HUES6 (cell line): ENCODE measurements around the gene TBC1D32.
"Not testable (repeated sequence)": the region's sequence is repeated elsewhere in the genome, so short reads cannot be mapped to it uniquely, and the experiment has no call there.

Source experiments
- H3K27ac ChIP-seq: 2 replicates; pipeline ENCODE4 v1.7.0; 2013; ENCODE audit warnings: low read depth, mild to moderate bottlenecking, low read length, inconsistent platforms
- H3K27me3 ChIP-seq: 2 replicates; pipeline ENCODE4 v1.6.1; 2013; ENCODE audit warnings: low read length; ENCODE audit not compliant: control insufficient read depth, insufficient read depth
- H3K36me3 ChIP-seq: 2 replicates; pipeline ENCODE4 v1.6.1; 2013; ENCODE audit warnings: low read length; ENCODE audit not compliant: control insufficient read depth, insufficient read depth
- H3K4me1 ChIP-seq: 2 replicates; pipeline ENCODE4 v1.6.1; 2013; ENCODE audit warnings: low read length; ENCODE audit not compliant: control insufficient read depth, insufficient read depth
- H3K4me3 ChIP-seq: 2 replicates; pipeline ENCODE4 v1.5.1; 2013; ENCODE audit warnings: low read depth, low read length
- H3K9ac ChIP-seq: one replicate; pipeline ENCODE4 v1.6.1; 2013; ENCODE audit warnings: mild to moderate bottlenecking, low read length
- H3K9me3 ChIP-seq: 2 replicates; pipeline ENCODE4 v1.6.1; 2013; ENCODE audit warnings: low read depth, low read length; ENCODE audit not compliant: control insufficient read depth, insufficient read depth

The TBC1D32 gene

DNA sequence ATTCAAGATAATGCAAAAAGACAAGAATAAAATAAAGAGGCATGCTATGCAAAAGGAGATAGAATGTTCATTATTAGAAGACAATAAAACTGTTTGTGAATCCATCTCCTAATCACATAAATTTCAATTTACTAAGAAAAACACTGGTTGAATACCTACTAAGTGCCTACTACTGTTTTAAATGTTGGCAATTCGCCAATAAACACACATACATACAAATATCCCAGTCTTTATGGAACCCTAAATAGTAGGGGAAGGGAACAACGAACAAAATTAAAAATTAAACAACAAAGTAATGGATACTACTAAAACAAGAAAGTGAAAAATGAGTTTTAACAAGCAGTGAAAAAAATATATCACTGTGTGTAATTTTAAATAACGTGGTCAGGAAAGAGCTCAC lies 158.5 kb downstream of the TBC1D32 start:
- Histone ChIP-seq H3K4me1 (no peaks in the 10 kb centered on the region), H3K36me3 (no peaks in the 10 kb centered on the region), H3K27ac (no peak overlapping the region), H3K4me3 (no peak overlapping the region), H3K9ac (no peak overlapping the region), H3K27me3 (no peaks in the 10 kb centered on the region), H3K9me3 (peaks cover 3% of the 10 kb centered on the region; the same call in 1 of the 2 replicates)

- H3K4me1 ChIP-seq, H3K9ac ChIP-seq, H3K4me3 ChIP-seq, H3K9me3 ChIP-seq, H3K36me3 ChIP-seq, H3K27ac ChIP-seq, H3K27me3 ChIP-seq: not testable (repeated sequence)
Measured at GRCh38 chr6:121172451-121172850, 161.8 kb downstream of the TBC1D32 start.

DNA sequence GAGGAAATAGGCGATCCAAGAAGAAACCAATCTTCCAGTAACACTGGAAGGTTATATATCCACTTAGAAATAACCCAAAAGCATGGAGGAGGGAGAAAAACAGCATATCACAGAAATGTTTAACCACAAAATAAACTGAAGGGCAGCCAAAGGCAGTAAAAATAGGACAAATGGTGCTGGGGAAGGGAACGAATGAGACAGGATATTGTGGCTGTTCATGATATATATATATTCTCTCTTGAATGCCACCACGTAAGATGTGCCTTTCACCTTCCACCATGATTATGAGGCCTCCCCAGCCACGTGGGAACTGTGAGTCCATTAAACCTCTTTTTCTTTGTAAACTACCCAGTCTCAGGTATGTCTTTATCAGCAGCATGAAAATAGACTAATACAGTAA lies 162.4 kb downstream of the TBC1D32 start:
- H3K36me3 ChIP-seq = no peaks in the 10 kb centered on the region
- H3K9ac ChIP-seq = no peak overlapping the region
- H3K4me1 ChIP-seq = no peaks in the 10 kb centered on the region
- no peak overlapping the region for H3K4me3 ChIP-seq
- H3K9me3 ChIP-seq = no peaks in the 10 kb centered on the region
- H3K27me3 ChIP-seq = no peaks in the 10 kb centered on the region
- H3K27ac ChIP-seq = no peak overlapping the region

GRCh38 chr6:121161886-121162285 lies 172.4 kb downstream of the TBC1D32 start:
- Histone ChIP-seq H3K4me3 (no peak overlapping the region), H3K9ac (no peak overlapping the region), H3K36me3 (no peaks in the 10 kb centered on the region), H3K27me3 (no peaks in the 10 kb centered on the region), H3K27ac (no peak overlapping the region), H3K9me3 (no peaks in the 10 kb centered on the region), H3K4me1 (no peaks in the 10 kb centered on the region)

GRCh38 chr6:121160276-121160675 lies 174.0 kb downstream of the TBC1D32 start:
- Histone ChIP-seq H3K36me3 (no peaks in the 10 kb centered on the region), H3K9ac (no peak overlapping the region), H3K9me3 (no peaks in the 10 kb centered on the region), H3K4me3 (no peak overlapping the region), H3K27me3 (no peaks in the 10 kb centered on the region), H3K4me1 (no peaks in the 10 kb centered on the region), H3K27ac (no peak overlapping the region)

DNA sequence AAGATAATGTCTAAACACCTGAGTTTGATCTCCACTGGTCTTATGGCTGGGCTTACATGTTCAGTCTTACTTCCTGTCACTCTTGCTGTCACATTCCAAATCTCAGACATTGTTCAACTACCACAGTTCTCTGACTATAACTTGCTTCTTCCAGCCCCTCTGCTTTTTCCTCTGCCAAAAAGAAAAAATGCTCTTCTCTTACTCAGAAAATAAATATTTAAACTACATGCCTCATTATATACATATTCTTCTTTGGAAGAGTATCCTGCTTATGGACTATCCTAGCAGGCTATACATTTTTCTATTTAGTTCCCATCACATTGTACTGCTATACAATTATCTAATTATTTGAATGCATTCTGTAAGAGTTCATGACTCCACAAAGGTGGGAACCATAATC lies 175.4 kb downstream of the TBC1D32 start:
- H3K27ac ChIP-seq = no peak overlapping the region

GRCh38 chr6:121158438-121158837 lies 175.8 kb downstream of the TBC1D32 start:
- no peak overlapping the region for H3K4me3 ChIP-seq
- no peak overlapping the region for H3K9ac ChIP-seq
- H3K36me3 ChIP-seq = no peaks in the 10 kb centered on the region
- H3K27me3 ChIP-seq = no peaks in the 10 kb centered on the region
- H3K9me3 ChIP-seq = peaks cover 2% of the 10 kb centered on the region; the same call in 1 of the 2 replicates
- H3K4me1 ChIP-seq = no peaks in the 10 kb centered on the region
- no peak overlapping the region for H3K27ac ChIP-seq

More for the DNA sequence above, 175.4 kb downstream of the TBC1D32 start:
- Histone ChIP-seq H3K27me3 (no peaks in the 10 kb centered on the region), H3K4me1 (no peaks in the 10 kb centered on the region), H3K9me3 (peaks cover 2% of the 10 kb centered on the region; the same call in 1 of the 2 replicates), H3K4me3 (no peak overlapping the region), H3K9ac (no peak overlapping the region), H3K36me3 (no peaks in the 10 kb centered on the region)

DNA sequence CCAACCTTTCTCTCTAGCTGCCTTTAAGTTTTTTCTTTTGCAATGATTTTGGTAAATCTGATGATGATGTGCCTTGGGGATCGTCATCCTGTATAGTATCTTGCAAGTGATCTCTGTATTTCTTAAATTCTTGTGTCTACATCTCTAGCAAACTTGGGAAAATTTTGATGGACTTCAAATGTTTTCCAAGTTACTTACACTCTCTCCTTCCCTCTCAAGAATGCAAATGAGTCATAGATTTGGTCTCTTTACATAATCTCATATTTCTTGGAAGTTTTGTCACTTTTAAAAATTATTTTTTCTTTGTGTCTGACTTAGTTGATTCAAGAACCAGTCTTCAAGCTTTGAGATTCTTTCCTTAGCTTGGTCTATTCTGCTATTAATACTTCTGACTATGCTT lies 176.4 kb downstream of the TBC1D32 start:
- no peak overlapping the region for H3K27ac ChIP-seq
- no peaks in the 10 kb centered on the region for H3K4me1 ChIP-seq
- H3K4me3 ChIP-seq = no peak overlapping the region
- peaks cover 6% of the 10 kb centered on the region; the same call in 1 of the 2 replicates for H3K9me3 ChIP-seq
- H3K27me3 ChIP-seq = no peaks in the 10 kb centered on the region
- no peak overlapping the region for H3K9ac ChIP-seq
- peaks cover 3% of the 10 kb centered on the region for H3K36me3 ChIP-seq

DNA sequence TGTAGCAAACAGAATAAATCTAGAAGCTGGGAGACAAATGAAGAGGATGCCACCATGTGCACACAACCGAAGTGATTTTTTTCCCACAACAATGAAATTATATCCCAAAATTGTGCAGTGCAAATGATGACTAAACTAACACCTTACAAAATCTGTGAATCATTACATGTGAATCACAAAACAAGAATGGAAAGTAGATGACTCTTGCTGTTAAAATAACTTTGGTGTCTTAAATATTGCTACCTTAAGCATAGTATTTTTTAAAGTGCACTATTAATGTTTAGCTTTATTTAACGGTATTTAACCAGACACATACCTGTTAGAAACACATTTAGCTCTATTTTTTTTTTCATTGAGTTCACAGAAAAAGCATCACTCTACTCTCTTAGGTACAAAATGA lies 190.8 kb downstream of the TBC1D32 start:
- Histone ChIP-seq H3K36me3 (no peaks in the 10 kb centered on the region), H3K4me3 (no peak overlapping the region), H3K9me3 (no peaks in the 10 kb centered on the region; the same call in 1 of the 2 replicates), H3K27ac (no peak overlapping the region), H3K27me3 (no peaks in the 10 kb centered on the region), H3K9ac (no peak overlapping the region), H3K4me1 (no peaks in the 10 kb centered on the region)

DNA sequence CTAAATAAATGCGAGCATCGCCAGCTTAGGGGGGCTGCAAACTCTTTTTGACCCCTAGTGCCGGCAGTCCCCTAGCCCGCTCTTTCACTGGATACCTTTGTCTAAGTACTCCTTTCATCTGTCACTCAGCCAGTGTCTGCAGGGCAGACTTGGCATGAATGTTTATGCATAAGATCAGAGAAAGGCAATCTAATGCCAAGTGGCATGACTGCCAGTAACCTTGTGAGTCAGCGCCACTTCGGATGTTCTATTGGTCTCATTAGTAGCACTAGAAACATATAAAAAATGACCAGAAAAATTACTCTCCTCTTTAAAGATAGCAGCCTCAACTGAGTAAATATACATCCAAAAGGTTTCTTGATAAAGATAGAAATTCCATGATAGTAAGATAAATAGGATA lies 192.2 kb downstream of the TBC1D32 start:
- H3K4me1 ChIP-seq = no peaks in the 10 kb centered on the region

GRCh38 chr6:121135425-121135824 lies 198.9 kb downstream of the TBC1D32 start:
- H3K9me3 ChIP-seq = no peaks in the 10 kb centered on the region

More for the DNA sequence above, 192.2 kb downstream of the TBC1D32 start:
- Histone ChIP-seq H3K27ac (no peak overlapping the region), H3K36me3 (no peaks in the 10 kb centered on the region), H3K9ac (no peak overlapping the region), H3K27me3 (no peaks in the 10 kb centered on the region), H3K9me3 (no peaks in the 10 kb centered on the region; the same call in 1 of the 2 replicates), H3K4me3 (no peak overlapping the region)

DNA sequence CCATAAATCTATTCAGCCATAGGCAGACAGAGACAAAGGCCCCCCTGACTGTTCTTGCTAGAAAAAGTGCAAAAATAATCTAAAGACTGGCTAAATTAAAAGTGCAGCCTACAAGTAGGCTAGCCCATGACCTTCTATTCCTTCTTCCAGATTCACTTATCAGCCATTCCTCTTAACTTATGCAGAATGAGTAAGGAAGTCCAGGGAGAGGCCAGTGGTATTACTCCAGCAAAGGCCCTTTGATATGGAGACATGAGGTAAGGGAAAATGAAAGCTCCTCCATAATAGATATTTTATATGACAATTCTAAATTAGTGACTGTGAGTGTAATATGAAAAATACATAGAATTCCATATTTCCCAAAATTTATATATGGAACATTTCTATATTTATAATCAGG lies 199.4 kb downstream of the TBC1D32 start:
- Histone ChIP-seq H3K27me3 (no peaks in the 10 kb centered on the region), H3K4me1 (no peaks in the 10 kb centered on the region), H3K27ac (no peak overlapping the region), H3K9me3 (no peaks in the 10 kb centered on the region), H3K9ac (no peak overlapping the region), H3K4me3 (no peak overlapping the region), H3K36me3 (no peaks in the 10 kb centered on the region)

More at GRCh38 chr6:121135425-121135824, 198.9 kb downstream of the TBC1D32 start:
- Histone ChIP-seq H3K27me3 (no peaks in the 10 kb centered on the region), H3K36me3 (no peaks in the 10 kb centered on the region), H3K4me3 (no peak overlapping the region), H3K27ac (no peak overlapping the region), H3K4me1 (no peaks in the 10 kb centered on the region), H3K9ac (no peak overlapping the region)
